KG1 (cell line): Measurements from ENCODE around the gene ZFHX3.

Experiments
- DNase-seq: peaks from one replicate; lab custom pipeline; 2025; lab: John Stamatoyannopoulos, UW

The ZFHX3 gene

GRCh38 chr16:72824027-72824426, 223.9 kb downstream of the ZFHX3 start:
- DNase-seq: no peak

- no peak for DNase-seq
Observed at GRCh38 chr16:72821185-72821950, 226.6 kb downstream of the ZFHX3 start.

GRCh38 chr16:72819345-72819744, 228.6 kb downstream of the ZFHX3 start:
- DNase-seq: no peak

GRCh38 chr16:72818236-72818845, 229.6 kb downstream of the ZFHX3 start:
- DNase-seq: no peak

- no peak for DNase-seq
Observed at GRCh38 chr16:72815348-72816318, 232.3 kb downstream of the ZFHX3 start.

GRCh38 chr16:72814226-72814625, 233.7 kb downstream of the ZFHX3 start:
- DNase-seq: no peak

- no peak for DNase-seq
Observed at GRCh38 chr16:72812672-72813071, 235.3 kb downstream of the ZFHX3 start.

GRCh38 chr16:72811876-72812275, 236.1 kb downstream of the ZFHX3 start:
- DNase-seq: no peak

- DNase-seq: no peak
Observed at GRCh38 chr16:72811188-72811720, 236.7 kb downstream of the ZFHX3 start.

GRCh38 chr16:72810480-72810879, 237.4 kb downstream of the ZFHX3 start:
- DNase-seq: no peak

GRCh38 chr16:72809446-72809845, 238.5 kb downstream of the ZFHX3 start:
- DNase-seq: no peak

GRCh38 chr16:72808754-72809153, 239.2 kb downstream of the ZFHX3 start:
- no peak for DNase-seq

GRCh38 chr16:72807245-72807644, 240.7 kb downstream of the ZFHX3 start:
- DNase-seq: no peak

GRCh38 chr16:72805486-72805885, 242.4 kb downstream of the ZFHX3 start:
- DNase-seq: no peak

- DNase-seq: no peak
Observed at GRCh38 chr16:72800524-72801161, 247.3 kb downstream of the ZFHX3 start.

GRCh38 chr16:72798264-72798663, 249.7 kb downstream of the ZFHX3 start:
- DNase-seq: no peak

GRCh38 chr16:72797621-72798020, 250.3 kb downstream of the ZFHX3 start:
- DNase-seq: no peak

GRCh38 chr16:72796222-72796621, 251.7 kb downstream of the ZFHX3 start:
- no peak for DNase-seq

- DNase-seq: no peak
Observed at GRCh38 chr16:72794986-72795385, 252.9 kb downstream of the ZFHX3 start.

- DNase-seq: no peak
Observed at GRCh38 chr16:72794319-72794718, 253.6 kb downstream of the ZFHX3 start.

- DNase-seq: no peak
Observed at GRCh38 chr16:72793716-72794115, 254.2 kb downstream of the ZFHX3 start.

GRCh38 chr16:72793017-72793416, 254.9 kb downstream of the ZFHX3 start:
- no peak for DNase-seq
